NCI-H2081 treated with DMSO at 0.1 percent for 48 hours (cell line): ENCODE measurements around the gene CAB39L.
"Not testable (repeated sequence)": the region's sequence is repeated elsewhere in the genome, so short reads cannot be mapped to it uniquely, and the experiment has no call there.

Experiments
- DNase-seq: peaks from one replicate; lab custom pipeline; 2025; lab: John Stamatoyannopoulos, UW

Gene CAB39L

GRCh38 chr13:49310251-49310650 is 133.6 kb downstream of the CAB39L start:
- DNase-seq: no peak

DNA sequence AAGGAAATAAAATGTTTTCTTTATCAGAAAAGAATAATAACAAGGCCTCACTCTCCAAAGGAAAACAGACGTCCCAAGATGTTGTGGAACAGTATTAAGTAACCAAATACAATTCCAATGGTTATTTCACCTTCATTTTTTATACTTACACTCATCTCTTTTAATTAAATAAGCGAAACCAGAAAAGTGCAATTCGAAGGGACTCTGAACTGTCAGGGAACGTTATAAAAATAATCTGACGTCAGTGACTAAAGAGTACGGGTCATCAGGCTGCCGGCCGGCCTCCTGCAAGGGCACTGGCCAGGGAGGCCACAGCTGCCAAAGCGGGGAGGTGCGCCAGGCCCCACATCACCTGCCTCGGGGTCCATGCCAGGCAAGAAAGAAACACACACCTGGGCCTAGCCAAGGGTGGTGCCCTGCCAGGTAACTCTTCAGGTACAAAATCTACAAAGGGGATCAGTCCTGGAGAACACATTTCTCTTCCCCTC is 134.9 kb downstream of the CAB39L start:
- no peak for DNase-seq

DNA sequence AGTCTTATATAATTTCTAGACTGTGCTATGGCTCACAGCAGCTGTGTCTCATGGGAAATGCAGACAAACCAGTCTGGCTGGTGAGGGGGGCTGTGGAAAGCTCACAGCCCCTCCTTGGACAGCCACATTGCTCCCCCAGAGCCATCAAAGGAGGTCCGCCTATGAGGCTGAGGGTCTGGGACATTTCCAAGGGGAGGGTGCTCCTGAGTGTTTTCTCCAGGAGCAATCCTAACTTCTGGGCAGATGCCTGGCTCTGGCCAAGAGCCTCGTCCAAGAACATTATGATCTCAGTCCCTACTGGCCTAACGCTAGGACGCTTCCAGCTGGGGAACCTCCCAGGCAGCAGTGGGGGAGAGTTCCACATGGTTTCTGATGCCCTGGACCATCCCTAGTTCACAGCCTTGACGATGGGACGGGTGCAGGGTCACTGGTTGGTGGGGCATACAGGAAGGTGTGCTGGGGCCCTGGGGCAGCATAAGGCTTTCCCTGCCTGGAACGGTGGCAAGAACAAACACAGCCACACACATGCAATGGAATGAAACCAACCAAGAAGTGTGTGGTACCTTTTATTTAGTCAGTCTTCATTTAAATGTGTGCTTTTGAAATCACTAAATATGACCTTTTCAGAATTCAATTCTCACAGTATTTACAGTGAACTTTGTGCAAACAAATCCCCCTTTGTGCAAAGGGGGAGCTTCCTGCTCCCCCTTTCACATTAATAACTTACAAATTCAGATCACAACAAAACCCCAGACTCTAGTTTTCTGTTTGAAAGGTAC is 135.6 kb downstream of the CAB39L start:
- no peak for DNase-seq

DNA sequence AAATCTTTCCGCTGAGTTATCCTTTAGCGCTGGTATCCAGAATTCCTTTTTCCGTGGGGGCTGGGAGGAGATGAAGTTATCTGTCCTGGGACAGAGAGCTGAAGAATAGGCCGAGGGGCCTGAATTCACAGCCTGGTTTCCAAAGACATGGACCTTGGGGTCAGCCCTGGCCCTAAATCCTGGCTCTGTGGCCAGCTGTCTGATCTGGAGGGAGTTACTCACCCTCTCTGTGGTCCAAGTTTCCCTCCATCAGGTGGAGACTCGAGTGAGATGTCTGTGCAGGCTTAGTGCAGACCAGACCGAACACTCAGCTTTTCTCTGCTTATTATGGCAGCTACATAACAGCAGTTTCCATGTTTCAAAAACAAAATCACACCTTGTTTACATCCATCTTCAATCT is 136.5 kb downstream of the CAB39L start:
- no peak for DNase-seq

DNA sequence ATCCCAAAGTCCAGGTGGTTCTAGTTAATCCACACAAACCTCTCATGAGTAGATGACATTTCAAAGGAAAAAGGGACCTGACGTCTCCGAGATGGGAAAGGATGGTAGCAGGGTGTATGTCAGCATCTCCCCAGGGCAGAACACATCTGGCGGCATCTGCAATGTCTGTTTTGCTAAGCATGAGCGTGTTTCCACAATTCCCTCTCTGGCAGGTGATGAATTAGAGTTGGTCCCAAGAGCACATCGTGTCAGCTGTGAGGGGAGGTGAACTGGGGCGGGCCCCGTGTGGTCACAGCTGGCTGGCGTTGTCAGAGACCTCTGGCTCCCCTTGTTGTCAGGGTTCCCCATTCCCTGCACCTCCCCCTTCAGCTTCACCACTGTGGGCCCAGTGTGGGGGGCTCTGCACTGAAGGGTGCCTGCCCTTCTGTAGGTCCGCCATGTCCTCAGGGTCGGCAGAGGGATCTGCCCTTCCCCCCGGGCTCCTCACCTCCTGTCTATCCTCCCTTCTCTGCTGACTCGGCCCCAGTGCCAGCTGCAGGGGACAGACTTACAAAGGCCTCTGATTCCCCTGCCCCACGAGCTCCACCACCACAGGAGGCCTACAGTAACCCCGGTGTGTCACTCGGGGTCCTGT is 138.0 kb downstream of the CAB39L start:
- DNase-seq: no peak

DNA sequence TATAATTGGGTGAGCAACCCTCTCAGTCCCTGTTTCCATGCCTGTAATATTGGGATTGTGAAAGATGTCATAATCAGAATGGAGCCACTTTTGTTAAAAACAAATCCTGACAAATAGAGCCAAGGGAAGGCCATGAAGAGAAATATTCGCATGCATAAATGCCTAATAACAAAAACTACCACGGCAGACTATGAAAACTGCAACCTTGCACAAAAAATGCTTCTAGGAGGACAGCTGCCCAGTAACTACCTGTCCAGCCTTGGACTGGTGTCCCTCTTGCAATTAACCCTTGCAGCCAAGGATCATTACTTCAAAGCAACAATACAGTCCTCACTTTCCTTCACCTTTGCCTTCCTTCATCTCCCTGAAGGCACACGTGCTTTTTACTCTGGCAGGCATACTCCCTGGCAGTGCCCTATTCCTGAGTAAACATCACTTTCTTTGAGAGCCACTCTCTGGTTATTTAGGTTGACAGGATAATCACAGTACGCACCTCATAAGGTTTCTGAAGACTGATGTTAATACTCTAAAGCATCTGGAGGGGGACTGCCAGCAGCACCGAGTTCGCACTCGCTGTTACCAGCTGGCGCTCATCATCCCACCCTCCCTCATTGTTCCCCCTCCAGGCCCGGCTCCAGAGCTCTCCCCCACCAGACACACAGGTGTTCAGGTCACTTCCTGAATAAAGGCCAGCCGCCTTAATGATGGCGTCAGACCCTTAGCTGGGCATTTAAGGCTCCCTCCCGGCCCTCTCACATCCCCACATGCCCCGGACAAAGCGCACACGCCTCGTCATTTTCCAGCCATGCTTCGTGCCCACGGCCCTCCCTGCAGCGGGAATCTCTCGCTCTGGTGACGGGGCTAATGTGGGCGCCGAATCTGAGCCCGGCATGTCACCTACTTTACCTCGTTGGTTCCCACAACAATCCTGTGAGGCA is 138.8 kb downstream of the CAB39L start:
- no peak for DNase-seq

- no peak for DNase-seq
These were observed 139.5 kb downstream of the CAB39L start for GRCh38 chr13:49304356-49304755.

DNA sequence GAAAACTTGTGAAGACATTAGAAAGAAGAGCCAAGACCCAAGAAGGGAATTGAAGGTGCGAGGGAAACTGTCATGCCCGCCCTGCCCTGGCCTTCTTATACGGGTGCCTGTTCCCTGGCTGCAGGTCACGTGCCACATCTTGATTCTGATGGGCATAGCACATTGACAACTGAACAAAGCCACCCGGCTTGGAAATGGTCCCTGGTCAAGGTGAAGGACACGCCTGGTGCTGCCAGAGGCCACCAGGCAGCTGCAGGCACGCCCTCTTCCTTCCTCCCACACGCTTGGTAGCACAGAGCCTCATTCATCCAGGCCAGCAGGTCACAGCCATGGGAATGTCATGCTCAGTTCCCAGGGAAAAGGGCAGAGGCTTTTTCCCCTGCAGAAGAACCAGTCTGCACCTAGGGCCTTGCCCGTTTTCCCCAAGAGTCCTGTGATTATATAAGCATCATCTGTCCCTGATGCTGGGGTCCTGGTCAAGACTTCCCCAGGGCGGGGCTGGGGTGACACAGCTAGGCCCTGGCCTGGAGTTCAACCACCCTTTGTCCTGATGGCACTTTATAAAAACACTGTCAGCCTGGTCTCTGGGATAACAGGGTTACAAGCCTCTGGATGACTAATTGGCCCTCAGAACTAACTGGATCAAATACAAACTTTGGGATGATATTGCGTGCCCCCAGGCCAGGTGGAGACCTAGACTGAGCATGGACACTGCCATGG is 140.2 kb downstream of the CAB39L start:
- no peak for DNase-seq

DNA sequence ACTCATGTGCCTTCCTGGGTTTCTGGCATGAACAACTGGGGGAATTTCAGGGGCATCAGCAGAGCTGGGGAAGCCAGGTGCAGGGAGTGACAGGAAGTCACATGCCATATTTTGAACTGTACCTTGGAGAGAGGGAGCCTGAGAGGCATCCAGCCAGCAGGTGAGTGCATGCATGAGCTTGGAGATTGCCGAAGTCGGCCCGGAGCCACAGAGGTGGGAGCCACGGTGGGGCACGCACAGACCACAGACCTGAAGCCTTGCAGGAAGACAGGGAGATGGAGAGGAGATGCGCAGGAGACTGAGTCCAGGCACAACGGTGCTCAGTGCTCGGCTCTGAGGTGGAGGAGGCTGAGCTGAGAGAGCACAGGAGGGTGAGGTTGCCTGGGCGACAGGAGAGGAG is 141.0 kb downstream of the CAB39L start:
- no peak for DNase-seq

- no peak for DNase-seq
These were observed 141.6 kb downstream of the CAB39L start for GRCh38 chr13:49302222-49302621.

DNA sequence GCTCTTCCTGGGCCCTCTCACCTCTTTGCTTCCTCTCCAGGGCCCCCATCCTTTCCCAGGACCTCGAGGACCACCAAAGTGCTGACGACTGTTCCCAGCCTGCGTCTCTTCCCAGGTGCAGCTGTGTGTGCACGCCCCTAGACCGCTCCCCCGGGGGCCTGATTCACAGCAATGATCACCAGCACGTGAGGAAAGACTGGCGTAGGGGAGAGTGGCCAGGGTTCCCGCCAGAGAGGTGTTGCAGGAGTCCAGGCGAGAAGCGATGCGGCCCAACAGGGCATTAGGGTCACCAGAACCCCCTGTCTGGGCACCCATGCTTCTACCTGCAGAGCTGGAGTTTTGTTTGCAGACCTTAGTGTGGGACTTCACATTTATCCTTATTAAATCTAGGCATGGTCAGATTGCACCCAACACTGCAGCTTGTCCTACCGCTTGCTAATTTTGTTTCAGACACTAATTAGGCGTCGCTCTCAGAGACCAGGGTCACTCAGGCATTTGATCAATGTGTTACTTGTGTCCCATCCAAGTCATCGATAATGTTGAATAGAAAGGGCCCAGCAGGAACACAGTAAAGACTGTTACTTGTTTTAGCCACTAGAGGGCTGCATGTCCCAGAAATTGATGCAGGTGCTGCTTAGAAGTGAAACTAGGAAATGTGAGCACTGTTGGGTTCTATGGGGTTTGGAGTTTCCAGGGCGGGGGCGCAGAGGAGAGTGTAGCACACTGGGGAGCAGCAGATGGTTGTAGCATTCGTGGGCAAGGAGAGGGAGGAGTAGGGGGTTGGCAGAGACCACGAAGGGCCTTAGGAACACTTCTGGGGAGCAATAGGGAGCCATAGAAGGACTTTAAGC is 142.9 kb downstream of the CAB39L start:
- peak; percentile 32 for DNase-seq

DNA sequence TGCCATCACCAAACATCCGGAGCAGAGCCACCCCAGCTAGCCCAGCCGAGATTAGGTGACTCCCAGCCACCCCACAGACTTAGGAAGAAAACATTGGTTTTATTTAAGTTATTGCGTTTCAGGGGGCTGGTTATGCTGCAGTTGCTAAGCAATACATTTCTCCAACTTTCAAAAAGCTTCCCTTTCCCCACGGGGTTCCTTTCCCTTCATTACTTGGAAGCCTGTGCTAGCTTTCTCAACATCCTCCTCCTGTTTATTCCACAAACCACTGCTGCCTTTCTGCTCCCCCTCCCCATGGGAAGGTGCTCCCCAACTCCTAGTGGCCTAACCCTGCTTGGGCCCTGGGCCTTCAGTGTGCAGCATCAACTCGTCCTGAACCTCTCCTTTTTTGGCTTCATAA is 143.6 kb downstream of the CAB39L start:
- DNase-seq: no peak

DNA sequence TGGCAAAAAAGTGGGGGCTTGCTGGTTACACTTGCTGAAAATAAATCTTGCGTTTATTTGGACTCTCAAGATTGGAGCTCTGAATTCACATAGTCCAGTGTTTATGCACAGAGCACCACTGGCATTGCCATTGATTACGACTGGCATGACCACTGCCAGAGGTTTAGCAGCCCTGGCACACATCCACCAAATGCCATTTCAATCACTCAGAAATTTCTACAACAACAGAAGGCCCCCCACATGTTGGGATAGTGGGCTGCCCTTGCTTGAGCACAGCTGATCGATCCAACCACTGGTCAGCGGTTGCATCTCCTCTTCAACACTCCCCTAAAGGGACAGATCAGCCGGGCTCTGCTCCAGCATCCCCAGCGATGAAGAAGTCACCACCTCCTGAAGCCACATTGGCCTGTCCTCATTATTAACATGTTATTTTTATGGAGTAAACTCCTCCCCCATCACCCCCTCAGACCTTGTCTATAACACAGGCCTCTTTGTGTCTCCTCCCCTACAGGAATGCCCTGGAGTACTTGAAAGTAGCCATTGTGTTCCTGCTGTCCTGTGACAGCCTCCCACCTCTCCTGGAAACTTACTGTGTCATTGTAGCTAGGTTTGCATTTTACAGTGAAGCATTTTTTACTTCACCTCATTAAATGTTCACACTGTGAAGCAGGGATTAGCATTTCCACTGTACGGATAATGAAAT is 144.8 kb downstream of the CAB39L start:
- DNase-seq: no peak

- no peak for DNase-seq
These were observed 145.4 kb downstream of the CAB39L start for GRCh38 chr13:49298416-49298815.

GRCh38 chr13:49297338-49297737 is 146.5 kb downstream of the CAB39L start:
- no peak for DNase-seq

GRCh38 chr13:49296659-49297058 is 147.2 kb downstream of the CAB39L start:
- no peak for DNase-seq

DNA sequence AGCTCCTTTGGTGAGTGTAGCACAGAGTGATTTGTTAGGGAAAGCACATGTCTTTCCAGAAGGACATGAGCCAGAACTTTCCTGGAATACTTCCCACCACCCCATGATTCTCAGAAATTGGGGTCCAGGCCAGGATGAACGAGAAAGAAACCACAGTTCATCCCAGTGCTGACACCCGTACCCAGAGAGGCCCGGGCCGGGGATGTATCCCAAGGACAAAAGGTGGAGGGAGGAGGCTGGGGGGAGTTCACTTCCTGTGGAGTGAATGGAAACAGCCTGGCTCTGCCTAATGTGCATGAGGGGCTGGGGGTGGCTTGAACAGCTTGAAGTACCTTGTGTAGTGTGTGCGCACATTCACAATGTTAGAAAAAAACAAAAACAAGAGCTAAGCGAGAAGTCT is 148.6 kb downstream of the CAB39L start:
- no peak for DNase-seq

- not testable (repeated sequence) for DNase-seq
These were observed 149.1 kb downstream of the CAB39L start for GRCh38 chr13:49294723-49295122.

GRCh38 chr13:49292742-49293486 is 150.9 kb downstream of the CAB39L start:
- peak; percentile 5 for DNase-seq

GRCh38 chr13:49288458-49288857 is 155.4 kb downstream of the CAB39L start:
- DNase-seq: no peak
